TTC549 (cell line): Measurements from ENCODE around the gene IL5RA.

Experiments used
- FAIRE-seq: peaks from 2 replicates; lab custom pipeline; 2012; peaks lifted over from hg19 to GRCh38; lab: Jason Lieb, UNC

IL5RA gene

DNA sequence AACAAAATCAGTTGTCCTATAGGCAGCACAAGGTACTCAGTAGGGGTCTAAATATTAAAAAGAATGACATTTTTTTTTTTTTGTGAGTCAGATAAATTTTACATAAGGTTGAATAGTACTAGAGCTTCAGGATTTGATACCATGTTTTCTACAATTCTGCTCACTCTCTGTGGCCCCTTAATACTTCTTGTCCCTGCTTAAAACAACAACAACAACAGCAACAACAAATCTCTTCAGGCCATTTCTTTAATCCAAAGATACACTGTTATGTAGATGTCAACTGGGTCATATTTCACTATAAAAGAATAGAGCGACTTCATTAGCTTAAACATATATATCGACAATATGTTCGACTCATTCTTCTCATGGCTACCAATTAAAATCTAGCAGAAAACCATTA lies 3.0 kb downstream of the IL5RA start:
- no peak for FAIRE-seq

DNA sequence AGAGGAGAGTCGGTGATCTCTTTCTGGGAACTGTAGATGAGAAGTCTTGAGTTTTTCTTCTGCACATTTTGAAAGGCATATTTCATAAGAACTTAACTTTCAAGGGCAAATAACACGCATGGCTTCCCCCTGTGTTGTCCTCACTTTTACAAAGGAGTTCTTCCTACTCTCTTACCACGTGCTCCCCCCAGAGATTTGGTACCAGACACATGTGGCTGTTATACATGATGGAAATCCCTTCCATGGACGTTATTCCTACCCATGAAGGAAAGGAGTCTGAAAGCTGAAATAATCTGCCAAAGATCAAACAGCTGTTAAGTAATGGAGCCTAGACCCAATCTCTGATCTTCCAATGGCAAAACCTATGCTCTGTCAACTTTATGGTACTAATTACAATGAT lies 4.4 kb downstream of the IL5RA start:
- FAIRE-seq = no peak

DNA sequence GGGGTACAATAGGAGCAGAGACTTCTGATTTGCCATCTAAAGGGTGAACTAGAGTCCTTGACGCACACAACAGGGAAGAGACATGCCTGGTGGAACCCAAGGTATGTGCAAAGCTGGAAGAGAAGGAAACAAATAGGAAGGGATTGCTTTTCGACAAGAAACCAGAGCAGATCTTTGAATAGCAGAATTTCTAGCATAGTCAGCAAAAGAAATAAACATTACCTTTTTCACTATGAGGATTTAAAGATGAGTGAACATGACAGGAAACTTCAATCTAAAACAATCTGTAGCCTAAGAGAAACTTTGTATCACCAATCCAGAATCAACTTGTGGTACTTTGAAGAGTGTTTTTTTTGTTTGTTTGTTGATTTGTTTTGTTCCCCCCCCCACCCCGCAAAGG lies 4.9 kb downstream of the IL5RA start:
- no peak for FAIRE-seq

DNA sequence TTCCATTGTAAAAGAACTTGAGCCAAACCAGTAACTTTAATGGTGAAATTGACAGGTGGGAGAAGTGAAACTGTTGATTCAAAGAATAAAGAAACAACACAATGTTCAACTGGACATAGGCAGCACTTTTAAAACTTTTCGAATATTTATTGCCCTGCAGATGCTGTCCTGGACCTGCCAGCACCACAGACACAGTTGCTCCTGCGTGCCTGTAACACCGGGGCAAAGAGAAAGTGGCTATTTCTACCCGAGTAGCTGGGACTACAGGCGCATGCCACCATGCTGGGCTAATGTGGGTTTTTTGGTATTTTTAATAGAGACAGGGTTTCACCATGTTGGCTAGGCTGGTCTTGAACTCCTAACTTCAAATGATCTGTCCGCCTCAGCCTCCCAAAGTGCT lies 7.4 kb downstream of the IL5RA start:
- no peak for FAIRE-seq

DNA sequence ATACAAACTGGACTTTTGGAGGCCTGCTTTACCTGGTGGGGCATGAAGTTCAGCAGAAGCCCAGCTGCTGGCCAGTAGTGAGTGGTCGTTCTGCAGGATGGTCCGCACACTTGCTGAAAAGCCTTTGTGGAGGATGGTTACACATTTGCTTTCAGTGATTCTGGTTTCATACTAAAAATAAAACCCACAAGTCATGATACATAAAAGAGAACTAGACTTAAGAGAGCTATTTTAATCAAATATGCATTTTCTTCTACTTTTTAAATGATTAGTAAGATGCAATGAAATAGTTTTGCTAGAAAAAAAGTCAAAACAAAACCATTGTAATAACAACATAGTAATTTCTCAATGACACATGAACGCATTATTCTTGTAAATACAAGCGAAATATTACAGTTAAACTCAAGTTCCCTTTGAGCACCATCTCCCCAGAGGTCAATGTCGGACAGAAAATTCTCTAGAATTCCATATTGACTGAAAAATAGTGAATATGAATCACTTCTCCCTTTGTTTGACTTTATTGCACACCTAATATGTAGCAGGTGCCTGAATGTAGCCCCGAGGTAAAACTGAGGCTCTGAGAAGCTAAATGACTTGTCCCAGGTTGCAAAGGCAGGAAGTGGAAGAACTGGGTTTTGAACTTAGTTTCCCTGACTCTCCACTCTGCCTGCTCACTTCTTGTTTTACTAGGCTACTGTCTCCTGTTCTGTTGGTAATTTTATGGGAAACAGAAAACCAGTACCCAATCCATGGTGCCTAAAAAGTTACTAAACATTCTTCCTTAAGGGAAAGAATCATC lies 8.3 kb downstream of the IL5RA start:
- no peak for FAIRE-seq

DNA sequence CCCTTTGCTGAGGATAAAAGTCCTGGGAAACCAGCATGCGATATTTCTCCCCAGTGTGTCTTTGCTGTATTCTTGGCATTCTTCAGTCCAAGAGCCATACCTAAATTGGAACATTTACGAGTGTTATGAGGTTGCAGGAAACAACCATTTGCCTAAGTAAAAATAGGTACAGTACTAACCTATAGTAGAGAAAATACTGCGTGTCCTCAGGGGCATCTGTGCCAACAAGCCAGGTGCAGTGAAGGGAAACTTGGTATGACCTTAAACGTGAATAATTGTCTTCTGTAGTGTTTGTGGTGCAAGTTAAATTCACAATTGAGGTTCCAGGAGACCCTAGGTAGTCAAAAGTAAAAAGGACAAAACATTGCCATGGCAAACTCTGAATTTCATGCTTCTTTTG lies 12.2 kb downstream of the IL5RA start:
- no peak for FAIRE-seq

DNA sequence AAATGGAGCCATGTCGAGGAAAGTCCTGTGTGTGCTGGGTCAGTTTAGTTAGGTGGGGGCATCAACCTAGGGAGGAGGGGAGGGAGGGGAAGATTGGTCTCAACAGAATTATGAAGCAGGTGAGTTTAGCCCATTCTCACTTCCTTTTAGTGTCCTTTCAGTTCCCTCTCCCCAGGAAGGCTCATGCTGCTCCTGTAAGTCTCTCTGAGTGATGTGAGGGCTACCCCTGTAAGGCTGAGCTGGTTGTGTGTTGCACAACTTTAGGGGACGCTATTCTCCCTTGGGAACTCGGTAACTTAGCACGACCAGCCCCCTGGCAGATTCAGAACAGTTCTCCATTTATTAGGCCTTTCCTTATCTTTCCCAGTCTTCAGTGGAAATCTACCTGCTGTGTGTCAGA lies 21.2 kb downstream of the IL5RA start:
- no peak for FAIRE-seq

DNA sequence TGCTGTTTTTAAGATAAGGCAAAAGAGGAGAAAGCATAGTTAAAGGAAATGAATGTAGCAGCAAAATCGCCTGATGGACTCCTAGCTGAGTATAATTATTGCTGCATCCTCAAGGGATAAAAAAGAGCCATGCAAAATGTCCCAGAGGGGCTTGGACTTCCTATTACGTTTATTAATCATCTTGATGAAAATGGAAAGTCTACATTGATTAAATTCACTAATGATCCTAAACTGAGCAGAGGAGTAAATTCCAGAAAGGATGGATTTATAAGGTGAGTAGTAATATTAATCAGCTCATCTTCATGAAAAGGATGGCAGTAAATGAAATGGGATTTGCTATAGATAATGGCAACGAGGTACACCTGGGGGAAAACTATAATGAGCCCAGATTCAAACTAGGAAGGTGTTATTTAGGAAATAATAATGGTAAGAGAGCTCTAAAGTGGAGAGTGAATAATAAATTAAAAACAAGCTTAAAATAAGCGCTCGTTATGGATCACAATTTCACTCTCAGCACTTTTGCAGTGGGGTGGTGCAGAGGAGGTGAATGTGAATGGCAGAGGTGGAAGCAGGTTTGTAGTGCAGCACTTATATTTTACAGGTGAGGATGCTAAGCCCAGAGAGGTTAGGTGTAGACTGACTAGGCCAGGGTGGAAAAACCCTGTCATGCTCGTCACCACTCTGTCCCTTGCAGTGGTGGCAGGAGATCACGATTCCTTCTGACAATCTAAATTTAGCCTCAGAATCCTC lies 22.3 kb downstream of the IL5RA start:
- FAIRE-seq = no peak

DNA sequence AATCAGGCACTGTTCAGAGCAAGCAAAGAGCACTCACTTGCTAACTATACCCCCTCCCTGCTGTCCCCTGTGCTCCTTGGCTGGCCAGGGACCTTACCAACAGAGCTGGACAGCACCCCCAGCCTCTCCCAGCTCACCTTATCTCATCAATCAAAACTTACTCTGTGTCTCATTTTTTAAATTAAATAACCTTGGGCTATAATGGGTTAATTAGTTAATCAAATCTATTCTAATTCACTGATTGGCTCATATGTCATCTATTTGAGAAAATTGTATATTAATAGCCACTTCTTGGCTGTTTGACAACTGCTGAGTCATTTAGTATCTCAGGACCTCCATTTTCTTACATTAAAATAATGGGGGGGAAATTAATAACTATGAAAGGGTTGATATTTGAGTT lies 22.9 kb downstream of the IL5RA start:
- FAIRE-seq = no peak

DNA sequence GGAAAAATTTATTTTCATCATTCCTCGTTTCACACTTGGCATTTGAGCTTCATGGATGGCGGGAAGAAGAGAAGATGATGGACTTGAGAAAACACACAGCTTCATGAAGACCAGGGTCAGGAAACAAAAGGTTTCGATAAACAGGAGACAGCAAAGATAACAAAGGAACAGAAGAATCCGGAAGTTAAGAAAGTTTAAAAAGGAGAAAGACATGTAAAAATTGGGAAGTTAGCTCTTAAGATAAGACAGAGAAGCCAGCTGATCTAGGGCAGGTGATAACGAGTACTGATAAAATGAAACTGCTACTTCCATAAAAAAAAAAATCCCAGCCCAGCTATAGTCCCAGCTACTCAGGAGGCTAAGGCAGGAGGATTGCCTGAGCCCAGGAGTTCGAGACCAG lies 23.9 kb downstream of the IL5RA start:
- FAIRE-seq = no peak

DNA sequence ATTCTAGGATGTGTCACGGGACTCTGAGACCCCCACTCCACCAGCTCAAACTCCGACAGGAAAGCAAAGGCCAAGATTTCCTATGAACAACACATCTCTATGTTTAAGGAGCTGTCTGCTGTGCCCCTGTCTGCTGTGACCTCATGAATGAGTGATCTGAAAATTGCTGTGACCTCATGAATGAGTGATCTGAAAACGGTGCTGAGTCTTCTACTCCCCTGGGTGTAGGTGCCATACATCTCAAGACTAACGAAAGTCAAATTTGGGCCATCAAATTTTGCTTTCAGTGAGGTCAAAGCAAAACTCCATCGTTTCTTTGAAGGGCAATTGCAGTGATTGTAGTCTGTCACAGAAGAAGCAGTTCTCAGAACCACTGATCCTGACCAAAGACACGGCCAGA lies 24.4 kb downstream of the IL5RA start:
- no peak for FAIRE-seq

DNA sequence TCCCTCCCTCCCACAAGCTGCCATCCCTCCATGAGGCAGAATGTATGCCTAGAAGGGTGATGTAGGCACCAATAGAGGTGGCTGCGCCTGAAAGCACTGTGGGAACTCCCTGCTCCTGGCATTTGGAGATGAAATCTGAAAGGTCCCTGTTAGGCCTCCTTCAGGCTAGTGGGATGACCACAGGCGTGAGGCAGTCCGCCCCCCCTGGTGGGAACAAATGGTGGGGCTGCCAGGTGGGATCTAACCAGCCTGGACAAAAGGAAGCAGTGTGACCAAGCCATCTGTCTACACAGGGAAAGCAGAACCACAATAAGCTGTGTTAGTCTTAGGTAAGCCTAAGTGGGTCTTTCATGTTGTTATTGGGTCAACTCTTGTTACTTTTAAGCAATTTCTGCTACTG lies 25.3 kb downstream of the IL5RA start:
- no peak for FAIRE-seq

DNA sequence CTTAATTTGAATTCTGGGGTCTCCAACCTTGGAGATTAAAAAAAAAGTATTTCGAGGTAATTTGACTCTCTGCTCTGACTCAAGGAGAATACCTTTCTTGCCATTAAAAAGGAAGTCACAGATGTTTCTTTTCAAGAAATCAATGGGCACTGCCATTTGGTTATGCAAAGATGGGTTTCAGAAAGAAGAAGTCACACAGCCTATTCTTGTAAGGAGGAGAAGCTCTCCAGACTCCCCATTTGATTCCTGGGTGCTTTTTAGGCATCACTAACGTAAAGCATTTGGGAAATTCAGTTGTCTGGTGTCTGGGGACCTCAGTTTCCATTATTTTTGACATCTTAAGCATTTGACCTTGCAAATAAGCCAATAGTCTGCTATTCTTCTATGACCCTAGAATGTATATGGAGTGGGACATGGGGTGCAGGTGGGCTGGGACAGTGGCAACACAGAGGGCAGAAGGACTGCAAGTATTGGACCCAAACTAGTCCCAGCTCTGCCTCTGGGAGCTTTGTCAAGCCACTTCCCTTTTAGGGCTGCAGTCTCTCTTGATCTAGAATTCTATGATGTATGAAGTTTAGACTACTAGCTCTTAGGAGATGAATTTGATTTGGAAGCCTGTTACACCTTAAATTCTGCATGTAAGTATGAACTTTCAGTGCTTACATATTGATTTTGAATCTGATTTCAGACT lies 27.8 kb downstream of the IL5RA start:
- no peak for FAIRE-seq

DNA sequence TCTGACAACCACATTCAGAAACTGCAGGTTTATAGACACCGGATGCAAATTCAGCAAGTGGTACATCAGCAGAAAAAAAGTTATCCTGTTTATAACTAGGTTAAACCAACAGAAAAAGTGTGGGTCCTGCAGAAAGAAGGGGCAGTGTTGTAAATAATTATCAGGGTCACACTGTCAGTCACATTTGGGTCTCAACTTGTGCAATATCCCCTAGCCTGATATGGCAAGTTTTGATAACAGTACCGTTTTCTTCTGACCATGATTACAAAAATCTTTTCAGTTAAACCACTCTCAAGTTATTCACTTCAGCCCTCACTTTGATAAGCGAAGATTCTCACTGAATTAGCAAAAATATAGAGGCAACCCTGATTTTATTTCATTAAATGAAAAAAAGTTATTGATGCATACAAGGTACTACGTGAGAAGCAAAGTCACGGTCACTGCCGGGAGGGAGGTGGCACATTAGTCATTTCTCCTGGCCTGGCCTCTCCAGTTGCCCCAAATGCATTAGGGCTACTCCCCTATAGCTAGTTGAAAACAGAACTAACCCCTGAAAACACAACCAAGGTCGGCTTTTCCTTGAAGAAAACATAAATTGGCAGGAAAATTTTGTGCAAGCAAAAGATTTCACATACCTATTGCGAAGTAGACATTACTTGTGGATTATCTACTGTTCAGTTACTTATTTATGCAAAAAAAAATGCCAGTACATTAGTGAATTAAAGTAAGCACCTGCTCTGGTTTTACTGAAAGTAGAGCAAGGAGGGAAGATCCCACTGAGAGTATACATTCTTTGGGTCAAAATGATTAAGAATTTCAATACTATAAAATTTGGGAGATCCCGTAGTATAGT lies 28.6 kb downstream of the IL5RA start:
- no peak for FAIRE-seq

DNA sequence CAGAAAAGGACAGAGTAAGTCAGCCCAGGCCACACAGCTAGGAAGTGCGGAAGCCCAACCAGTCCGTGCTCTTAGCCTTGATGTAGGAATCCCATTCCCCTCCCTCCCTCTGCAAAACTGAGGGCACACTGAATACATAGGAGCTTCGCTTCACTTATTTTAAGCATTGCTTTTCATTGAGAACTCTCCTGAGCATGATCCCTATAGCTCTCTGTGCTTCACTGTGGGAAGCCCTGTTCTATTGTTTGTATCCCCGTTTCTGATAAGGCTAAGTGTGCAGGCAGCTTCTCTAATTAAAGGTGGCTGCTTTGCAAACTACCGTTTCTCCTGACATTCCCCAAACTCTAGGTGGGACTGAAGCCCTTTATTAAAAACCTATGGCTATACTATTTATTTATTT lies 29.9 kb downstream of the IL5RA start:
- FAIRE-seq = no peak

DNA sequence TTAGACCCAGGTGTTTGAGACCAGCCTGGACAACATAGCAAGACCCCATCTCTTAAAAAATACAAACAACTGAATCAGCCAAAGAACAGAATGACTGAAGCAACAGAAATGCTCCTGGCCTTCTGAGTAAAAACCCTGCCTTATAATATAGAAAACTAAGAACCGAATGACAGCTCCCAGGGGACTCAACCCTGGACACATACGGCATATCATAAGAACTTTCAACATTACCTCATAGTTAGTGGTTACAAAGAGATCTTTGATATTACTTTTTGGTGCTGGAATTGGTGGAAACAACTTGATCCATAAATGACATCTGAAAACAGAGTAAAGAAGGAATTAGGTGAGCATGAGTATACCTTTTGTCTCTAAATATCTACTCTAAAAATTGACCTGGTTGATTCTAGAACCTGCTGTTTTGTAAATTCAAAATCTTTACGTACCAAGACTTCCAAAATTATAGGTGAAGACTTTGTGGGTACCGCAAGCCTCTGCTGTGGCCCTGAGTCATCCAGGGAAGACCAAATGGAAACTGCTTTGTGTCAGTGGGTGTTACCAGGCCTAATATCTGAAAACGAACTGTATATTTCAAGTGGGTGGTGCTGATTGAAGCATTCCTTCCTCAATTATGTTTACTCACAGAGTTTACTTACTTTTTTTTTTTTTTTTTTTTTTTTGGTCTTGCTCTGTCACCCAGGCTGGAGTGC lies 35.5 kb downstream of the IL5RA start:
- no peak for FAIRE-seq

DNA sequence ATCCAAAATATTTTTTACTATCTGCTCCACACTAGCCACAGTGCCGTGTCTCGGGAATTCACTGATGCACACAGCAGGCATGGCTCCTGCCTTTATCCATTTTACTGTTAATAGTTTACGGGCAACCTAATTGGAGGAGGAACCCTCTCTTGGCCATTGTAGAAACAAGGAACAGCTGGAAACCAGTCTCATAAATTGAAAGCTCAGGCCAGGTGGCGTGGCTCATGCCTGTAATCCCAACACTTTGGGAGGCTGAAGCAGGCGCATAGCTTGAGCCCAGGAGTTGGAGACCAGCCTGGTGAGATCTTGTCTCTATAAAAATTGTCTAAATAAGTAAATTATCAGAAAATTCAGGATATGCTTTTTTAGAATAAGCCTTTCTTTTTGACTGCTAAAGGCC lies 39.0 kb downstream of the IL5RA start:
- no peak for FAIRE-seq

DNA sequence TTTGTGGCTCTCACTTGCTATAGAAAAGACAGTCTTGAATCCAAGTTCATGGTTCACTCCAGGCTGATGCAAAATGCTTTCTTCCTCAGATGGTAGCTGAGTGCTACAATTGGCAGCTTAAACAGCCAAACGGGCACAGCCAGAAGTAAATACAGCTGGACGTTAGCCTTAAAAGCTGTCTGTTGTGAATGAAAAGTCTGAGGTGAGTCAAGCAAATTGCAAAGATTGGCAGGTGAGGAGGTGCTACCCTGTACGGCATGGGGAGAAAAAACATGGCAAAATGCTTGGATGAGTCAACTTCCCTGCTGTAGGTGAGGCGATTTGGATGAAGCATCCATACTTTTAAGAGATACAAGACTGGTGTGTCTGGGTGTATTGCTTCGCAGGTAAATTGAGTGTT lies 40.5 kb downstream of the IL5RA start:
- FAIRE-seq = no peak

DNA sequence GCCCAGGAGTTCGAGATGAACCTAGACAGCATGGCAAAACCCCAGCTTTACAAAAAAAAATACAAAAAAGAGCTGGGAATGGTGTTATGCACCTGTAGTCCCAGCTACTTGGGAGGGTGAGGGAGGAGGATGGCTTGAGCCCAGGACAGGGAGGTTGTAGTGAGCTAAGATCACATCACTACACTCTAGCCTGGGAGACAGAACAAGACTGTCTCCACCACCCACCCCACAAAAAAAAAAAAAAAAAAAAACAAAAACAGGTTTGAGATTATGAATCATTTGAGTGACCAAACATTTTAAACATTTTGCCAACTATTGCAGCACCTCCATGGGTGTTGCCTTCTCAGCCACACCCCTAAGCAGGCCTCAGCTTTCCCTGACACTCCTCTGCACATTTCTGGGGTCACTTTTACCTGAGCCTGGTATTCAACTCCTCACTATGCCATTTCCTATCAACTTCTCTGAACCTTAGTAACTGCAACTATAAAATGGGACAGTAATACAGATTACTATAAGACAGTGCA lies 41.8 kb downstream of the IL5RA start:
- no peak for FAIRE-seq

DNA sequence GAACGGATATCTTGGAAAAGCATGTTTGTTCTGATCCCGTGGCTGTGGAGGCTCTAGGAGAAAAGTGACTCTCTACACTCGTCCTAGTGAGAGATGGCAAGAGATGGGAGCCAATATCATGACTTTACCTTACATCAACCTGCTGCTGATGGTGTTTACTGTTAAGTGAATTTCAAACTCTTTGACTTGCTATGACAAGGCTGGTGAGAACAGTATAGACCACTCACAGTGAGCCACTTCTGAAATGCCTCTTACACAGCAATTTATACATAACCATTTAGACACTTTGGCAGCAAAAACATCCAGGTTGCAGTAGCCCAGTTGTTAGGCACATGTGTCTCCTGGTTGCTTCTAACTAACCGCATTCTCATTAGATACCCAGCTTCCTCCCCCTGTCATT lies 43.3 kb downstream of the IL5RA start:
- no peak for FAIRE-seq

DNA sequence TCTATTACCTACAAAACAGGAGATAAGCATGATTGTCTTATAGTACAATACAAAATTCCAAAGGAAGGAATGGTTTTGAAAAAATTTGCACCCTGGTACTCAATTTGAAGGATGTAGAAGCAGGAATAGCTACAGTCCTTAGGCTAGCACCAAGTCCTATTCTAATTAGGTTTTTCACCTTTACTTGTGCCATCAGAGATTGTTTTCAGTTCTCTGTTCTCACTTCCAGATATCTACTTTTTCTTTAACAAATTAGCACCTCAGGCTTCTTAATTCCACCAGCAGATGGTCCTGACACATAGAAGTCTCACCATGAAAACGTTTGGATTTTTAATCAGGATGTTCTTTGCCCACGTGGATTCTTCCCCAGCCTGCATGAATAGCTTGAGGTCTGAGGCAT lies 43.8 kb downstream of the IL5RA start:
- no peak for FAIRE-seq

DNA sequence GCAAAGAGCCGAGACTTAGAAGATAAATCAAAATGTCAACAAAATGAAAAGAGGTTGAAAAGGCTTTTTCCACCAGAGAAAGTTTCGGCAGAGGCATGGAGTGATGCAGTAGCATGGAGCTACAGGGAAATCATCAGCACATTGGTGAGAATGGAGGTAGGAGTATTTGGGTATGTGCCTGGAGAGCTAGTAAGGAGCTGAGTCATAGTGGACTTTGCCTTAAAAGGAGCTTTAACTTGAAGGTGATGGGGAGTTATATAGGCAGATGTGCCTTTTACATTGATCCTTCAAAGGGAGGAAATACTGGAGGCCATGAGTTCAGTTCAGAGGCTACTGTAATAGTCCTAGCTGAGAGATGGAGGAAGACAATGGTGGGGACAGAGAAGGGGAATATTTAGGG lies 44.3 kb downstream of the IL5RA start:
- no peak for FAIRE-seq
